Skeletal muscle satellite cell (primary cell): ENCODE data around the gene EIF2AK3.
A peak's percentile ranks its signal among the peaks of the same experiment; 100 is the strongest.
"Not testable (repeated sequence)": the region's sequence is repeated elsewhere in the genome, so short reads cannot be mapped to it uniquely, and the experiment has no call there.

Experiments
- H3K27me3 ChIP-seq: 2 replicates; pipeline ENCODE4 v1.7.0; 2013; ENCODE audit warnings: low read length; ENCODE audit not compliant: control insufficient read depth, insufficient read depth
- H3K36me3 ChIP-seq: 2 replicates; pipeline ENCODE4 v1.7.0; 2013; ENCODE audit warnings: mild to moderate bottlenecking, control low read depth, low read length; ENCODE audit not compliant: insufficient read depth
- H3K4me1 ChIP-seq: 2 replicates; pipeline ENCODE4 v1.7.0; 2013; ENCODE audit warnings: low read length; ENCODE audit not compliant: control insufficient read depth, insufficient read depth
- H3K4me2 ChIP-seq: 2 replicates; pipeline ENCODE4 v1.7.0; 2013; ENCODE audit warnings: mild to moderate bottlenecking, low read length
- H3K4me3 ChIP-seq: 2 replicates; pipeline ENCODE4 v1.7.0; 2013; ENCODE audit warnings: low read length
- H3K9ac ChIP-seq: 2 replicates; pipeline ENCODE4 v1.7.0; 2013; ENCODE audit warnings: mild to moderate bottlenecking, low read depth, low read length, moderate library complexity
- H3K9me3 ChIP-seq: replicated peaks from 2 replicates; pipeline ENCODE4 v1.7.0; 2013; ENCODE audit warnings: mild to moderate bottlenecking, control low read depth, low read length

The EIF2AK3 gene

DNA sequence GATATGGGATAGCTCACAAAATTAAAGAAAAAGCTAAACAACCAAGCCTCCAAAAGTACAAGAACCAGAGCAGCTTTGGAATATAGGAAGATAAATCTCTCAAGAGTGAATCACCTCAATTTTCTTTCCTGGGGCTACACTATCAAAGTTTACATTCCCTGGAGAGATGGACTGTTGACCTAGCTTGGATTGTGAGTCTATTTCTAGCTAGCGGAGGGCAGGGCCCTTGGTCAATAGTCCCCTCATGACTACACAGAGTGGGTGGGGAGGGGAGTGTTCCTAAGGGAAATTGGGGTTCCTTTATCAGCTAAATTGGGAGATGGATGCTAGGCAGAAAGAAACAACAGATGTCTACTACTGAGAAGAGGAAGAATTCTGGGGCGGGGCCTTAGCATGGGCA, 29.9 kb upstream of the EIF2AK3 start:
- peaks cover 16% of the 10 kb centered on the region for H3K4me1 ChIP-seq
- H3K36me3 ChIP-seq: no peaks in the 10 kb centered on the region
- no peaks in the 10 kb centered on the region for H3K9me3 ChIP-seq
- no peak overlapping the region for H3K9ac ChIP-seq
- H3K27me3 ChIP-seq: no peaks in the 10 kb centered on the region
- no peak overlapping the region for H3K4me3 ChIP-seq
- no peak overlapping the region for H3K4me2 ChIP-seq

DNA sequence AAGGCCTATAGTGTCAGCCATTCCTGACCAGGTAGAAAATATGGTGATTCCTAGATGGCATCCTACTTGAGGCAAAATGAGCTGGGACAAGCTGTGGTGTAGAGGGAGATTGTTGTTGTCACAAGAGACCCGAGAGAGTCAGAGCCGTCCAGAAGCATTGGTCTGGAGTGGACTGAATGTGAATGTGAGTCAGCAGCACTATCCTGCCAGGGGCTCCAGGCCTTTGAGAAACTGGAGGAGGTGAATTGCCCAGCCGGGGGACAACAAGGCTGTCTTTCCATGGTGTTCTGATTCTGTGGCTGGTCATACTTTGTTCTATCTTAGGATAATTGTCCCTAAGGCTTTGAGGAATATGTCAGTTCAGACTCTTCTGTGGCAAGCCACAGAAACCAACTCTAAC, 29.4 kb upstream of the EIF2AK3 start:
- no peak overlapping the region for H3K9ac ChIP-seq
- H3K4me2 ChIP-seq: no peak overlapping the region
- no peaks in the 10 kb centered on the region for H3K36me3 ChIP-seq
- H3K9me3 ChIP-seq: no peaks in the 10 kb centered on the region
- H3K4me3 ChIP-seq: no peak overlapping the region
- H3K27me3 ChIP-seq: peaks cover 2% of the 10 kb centered on the region
- H3K4me1 ChIP-seq: peaks cover 16% of the 10 kb centered on the region

DNA sequence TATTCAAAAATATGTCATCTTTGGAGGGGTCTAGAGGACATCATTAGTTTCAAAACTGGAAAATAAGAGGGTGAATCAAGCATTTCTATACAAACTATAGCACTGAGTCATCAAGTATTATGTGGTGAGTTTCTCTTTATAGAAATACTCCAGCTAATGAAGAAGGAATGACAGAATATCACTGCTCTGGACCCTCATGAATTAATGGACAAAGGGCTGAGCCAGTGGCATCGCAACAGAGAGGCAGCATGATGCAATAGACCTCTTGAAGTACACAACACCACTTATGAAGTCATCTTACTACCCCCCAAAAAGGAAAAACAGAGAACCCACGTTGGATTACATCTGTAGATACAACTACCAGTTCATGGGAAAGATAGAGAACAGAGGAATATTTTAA, 27.4 kb upstream of the EIF2AK3 start:
- H3K4me1 ChIP-seq: peaks cover 14% of the 10 kb centered on the region
- H3K9me3 ChIP-seq: no peaks in the 10 kb centered on the region
- H3K36me3 ChIP-seq: no peaks in the 10 kb centered on the region
- no peak overlapping the region for H3K4me2 ChIP-seq
- H3K4me3 ChIP-seq: no peak overlapping the region
- peaks cover 6% of the 10 kb centered on the region for H3K27me3 ChIP-seq
- H3K9ac ChIP-seq: no peak overlapping the region

DNA sequence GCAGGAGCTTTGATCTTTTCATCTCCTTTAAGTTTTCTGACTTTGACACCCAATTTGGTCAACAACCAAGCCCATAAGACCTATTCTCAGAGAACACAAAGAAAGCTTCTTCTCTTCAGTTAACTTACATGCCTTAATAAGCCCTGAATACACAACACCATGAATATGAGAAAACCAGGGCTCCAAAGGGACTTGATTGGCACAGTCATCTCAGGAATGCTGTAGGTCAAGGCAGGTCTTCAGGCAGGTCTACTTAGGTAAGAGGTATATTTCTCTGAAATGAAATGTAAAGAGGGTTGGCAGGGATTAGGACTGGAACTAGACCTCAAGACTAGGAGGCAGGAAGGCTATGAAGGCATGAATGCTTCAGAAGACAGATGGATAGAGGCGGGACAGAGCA, 24.4 kb upstream of the EIF2AK3 start:
- H3K27me3 ChIP-seq: peaks cover 6% of the 10 kb centered on the region
- no peaks in the 10 kb centered on the region for H3K36me3 ChIP-seq
- H3K9me3 ChIP-seq: no peaks in the 10 kb centered on the region
- H3K9ac ChIP-seq: no peak overlapping the region
- H3K4me3 ChIP-seq: no peak overlapping the region
- no peaks in the 10 kb centered on the region for H3K4me1 ChIP-seq
- no peak overlapping the region for H3K4me2 ChIP-seq

DNA sequence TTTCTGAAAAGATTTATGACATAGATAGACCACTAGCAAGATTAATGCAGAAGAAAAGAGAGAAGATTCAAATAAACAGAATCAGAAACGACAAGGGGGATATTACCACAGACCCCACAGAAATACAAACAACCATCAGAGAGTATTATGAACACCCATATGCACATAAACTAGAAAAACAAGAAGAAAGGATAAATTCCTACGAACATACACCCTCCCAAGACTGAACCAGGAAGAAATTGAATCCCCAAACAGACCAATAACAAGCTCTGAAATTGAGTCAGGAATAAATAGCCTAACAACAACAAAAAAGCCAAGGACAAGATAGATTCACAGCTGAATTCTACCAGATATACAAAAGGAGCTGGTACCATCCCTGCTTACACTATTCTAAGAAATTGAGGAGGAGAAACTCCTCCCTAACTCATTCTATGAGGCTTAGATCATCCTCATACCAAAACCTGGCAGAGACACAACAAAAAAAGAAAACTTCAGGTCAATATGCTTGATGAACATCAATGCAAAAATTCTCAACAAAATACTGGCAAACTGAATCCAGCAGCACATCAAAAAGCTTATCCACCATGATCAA, 18.1 kb upstream of the EIF2AK3 start:
- not testable (repeated sequence) for H3K9ac ChIP-seq, H3K9me3 ChIP-seq, H3K4me2 ChIP-seq, H3K36me3 ChIP-seq, H3K4me3 ChIP-seq, H3K4me1 ChIP-seq
- H3K27me3 ChIP-seq: peaks cover 17% of the 10 kb centered on the region

DNA sequence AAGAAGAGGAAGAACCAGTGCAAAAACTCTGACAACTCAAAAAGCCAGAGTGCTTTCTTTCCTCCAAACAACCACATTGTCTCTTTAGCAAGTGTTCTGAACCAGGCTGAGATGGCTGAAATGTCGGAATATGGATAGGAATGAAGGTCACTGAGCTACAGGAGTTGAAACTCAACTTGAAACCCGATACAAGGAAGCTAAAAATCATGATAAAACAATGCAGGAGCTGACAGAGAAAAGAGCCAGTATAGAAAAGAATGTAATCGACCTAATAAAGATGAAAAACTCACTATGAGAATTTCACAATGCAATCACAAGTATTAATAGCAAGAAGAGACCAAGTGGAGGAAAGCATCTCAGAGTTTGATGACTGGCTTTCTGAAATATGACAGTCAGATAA, 15.0 kb upstream of the EIF2AK3 start:
- H3K27me3 ChIP-seq: peaks cover 19% of the 10 kb centered on the region

DNA sequence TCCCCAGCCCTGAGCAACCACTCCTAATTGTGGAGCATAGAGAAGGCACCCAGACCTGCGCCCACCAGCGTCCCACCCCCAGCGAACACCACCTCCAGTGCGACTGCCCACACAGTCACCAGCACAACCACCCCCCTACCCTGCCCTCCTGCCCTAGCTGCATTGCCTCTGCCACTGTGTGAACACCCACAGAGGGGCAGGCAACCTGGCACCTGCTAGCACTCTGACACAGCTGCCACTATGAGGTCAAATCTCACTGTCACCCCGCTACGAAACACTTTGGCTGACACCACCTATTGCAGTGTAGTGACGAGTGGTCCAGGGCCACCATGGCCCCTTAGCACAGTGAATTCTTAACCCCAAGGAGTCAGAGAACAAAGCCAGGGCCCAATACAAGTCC, 14.1 kb upstream of the EIF2AK3 start:
- Histone ChIP-seq H3K9ac (no peak overlapping the region), H3K9me3 (no peaks in the 10 kb centered on the region), H3K27me3 (peaks cover 27% of the 10 kb centered on the region), H3K4me3 (no peak overlapping the region), H3K36me3 (no peaks in the 10 kb centered on the region), H3K4me1 (peaks cover 14% of the 10 kb centered on the region), H3K4me2 (no peak overlapping the region)

More for the DNA sequence above, 15.0 kb upstream of the EIF2AK3 start:
- H3K4me3 ChIP-seq: no peak overlapping the region
- H3K4me1 ChIP-seq: peaks cover 14% of the 10 kb centered on the region
- H3K9me3 ChIP-seq: no peaks in the 10 kb centered on the region
- H3K9ac ChIP-seq: no peak overlapping the region
- H3K36me3 ChIP-seq: no peaks in the 10 kb centered on the region
- H3K4me2 ChIP-seq: no peak overlapping the region

DNA sequence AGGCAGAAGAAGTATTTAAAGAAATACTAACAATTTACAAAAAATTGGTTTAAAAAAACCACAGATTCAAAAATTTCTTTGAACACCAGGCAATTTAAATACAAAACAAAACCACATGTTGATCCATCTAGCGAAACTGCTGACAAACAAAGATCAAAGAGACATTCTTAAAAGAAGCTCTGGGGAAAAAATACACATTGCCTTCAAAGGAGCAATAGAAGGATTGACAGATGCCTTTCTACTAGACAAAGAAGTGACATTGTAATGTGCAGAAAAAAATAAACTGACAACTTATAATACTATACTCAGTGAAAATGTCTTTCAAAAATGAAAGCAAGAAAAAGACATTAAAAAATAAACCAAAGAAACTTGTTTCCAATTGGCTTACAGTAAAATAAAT, 12.6 kb upstream of the EIF2AK3 start:
- H3K9ac ChIP-seq: no peak overlapping the region
- peaks cover 30% of the 10 kb centered on the region for H3K27me3 ChIP-seq
- H3K4me3 ChIP-seq: no peak overlapping the region
- H3K4me2 ChIP-seq: no peak overlapping the region
- no peaks in the 10 kb centered on the region for H3K36me3 ChIP-seq
- H3K4me1 ChIP-seq: peaks cover 14% of the 10 kb centered on the region
- no peaks in the 10 kb centered on the region for H3K9me3 ChIP-seq

DNA sequence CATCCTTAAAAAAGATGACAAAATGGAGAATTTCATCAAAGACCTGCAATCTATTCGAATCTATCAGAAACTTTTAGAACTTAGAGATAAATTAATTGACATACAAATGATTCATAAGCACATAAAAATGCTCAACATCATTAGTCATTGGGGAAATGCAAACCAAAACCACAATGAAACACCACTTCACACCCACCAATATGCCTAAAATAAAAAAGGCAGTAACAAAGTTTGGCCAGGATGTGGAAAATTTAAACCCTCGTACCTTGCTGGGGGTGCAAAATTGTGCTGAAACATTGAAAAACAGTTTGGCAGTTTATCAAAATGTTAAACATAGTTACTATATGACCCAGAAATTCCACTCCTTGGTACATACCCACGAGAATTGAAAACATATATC, 11.5 kb upstream of the EIF2AK3 start:
- no peak overlapping the region for H3K4me3 ChIP-seq
- no peaks in the 10 kb centered on the region for H3K9me3 ChIP-seq
- no peak overlapping the region for H3K9ac ChIP-seq
- H3K36me3 ChIP-seq: no peaks in the 10 kb centered on the region
- peak overlapping the region; percentile 18 for H3K4me2 ChIP-seq
- peaks cover 31% of the 10 kb centered on the region for H3K27me3 ChIP-seq
- H3K4me1 ChIP-seq: peaks cover 14% of the 10 kb centered on the region

DNA sequence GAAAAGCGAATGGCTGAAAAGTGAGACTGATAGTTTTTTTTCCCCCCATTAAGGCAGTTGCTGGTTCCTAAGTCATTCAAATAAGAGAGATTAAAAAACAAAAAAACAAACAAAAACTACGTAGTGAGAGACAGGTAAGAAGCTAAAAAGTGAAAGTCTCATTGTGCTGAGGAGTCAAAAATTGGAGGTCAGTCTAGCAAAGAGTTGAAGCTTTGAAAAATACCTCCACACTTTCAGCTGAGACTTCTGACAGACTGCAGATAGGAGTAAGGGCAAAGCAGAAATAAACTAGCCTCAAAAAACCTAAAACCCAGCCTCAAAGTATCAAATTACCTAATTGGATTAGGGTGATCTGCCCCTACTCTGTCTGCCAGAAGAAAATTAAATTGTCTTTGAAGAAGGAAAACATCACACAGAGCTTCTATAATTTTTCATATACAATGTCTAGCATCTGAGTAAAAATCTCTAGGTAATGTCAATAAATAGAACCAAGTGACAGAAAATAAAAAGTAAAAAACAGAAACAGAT, 10.9 kb upstream of the EIF2AK3 start:
- Histone ChIP-seq H3K27me3 (peaks cover 30% of the 10 kb centered on the region), H3K4me1 (peaks cover 14% of the 10 kb centered on the region), H3K4me2 (no peak overlapping the region), H3K4me3 (no peak overlapping the region), H3K36me3 (no peaks in the 10 kb centered on the region), H3K9me3 (no peaks in the 10 kb centered on the region), H3K9ac (no peak overlapping the region)

DNA sequence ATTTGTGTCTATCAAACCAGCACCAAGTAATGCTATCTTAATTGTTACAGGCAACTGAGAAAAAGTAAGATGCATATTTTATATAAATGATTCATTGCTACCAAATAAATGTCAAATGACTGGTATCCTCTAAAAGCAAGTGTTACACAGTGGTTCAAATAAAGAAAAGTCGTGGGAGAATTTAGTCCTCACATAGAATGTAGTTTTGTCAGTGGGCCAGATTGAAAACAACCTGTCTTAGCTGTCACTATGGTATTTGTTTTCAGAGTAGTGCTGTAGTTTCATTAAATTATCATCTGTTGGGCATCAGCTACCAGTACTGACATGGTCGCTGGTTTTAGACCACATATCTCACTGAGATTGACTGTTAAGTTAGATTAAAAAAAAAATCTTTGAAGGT, 10.2 kb upstream of the EIF2AK3 start:
- no peak overlapping the region for H3K4me2 ChIP-seq
- no peaks in the 10 kb centered on the region for H3K36me3 ChIP-seq
- no peaks in the 10 kb centered on the region for H3K9me3 ChIP-seq
- no peak overlapping the region for H3K9ac ChIP-seq
- peaks cover 23% of the 10 kb centered on the region for H3K27me3 ChIP-seq
- H3K4me3 ChIP-seq: no peak overlapping the region
- H3K4me1 ChIP-seq: peaks cover 14% of the 10 kb centered on the region

DNA sequence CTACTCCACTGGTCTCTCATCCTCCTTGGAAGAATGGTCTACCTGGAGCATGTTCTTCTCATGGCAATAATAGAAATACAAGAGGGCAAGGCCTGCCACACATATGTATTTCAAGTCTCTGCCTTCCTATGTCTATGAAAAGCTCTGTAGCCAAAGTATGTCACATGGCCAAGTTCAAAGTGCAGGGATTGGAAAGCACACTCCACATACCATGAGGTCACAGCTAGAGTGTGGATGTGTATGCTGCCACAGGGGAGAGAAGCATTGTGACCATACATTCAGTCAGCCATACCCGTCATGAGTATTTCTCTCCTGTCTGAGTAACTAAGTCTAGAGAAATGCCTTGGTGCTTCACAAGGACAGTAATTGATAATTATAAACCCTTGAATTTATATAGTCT, 8.8 kb upstream of the EIF2AK3 start:
- peaks cover 14% of the 10 kb centered on the region for H3K4me1 ChIP-seq
- no peak overlapping the region for H3K9ac ChIP-seq
- H3K4me3 ChIP-seq: no peak overlapping the region
- H3K9me3 ChIP-seq: no peaks in the 10 kb centered on the region
- no peak overlapping the region for H3K4me2 ChIP-seq
- H3K27me3 ChIP-seq: peaks cover 23% of the 10 kb centered on the region
- H3K36me3 ChIP-seq: no peaks in the 10 kb centered on the region
